Stimulated activated CD4-positive, alpha-beta T cell treated with anti-CD3 and anti-CD28 coated beads, Interleukin-15, amount 100 ng/mL, for 48 hours (primary cell): ENCODE data around the gene FBXO34.
"Not testable (repeated sequence)": the region's sequence is repeated elsewhere in the genome, so short reads cannot be mapped to it uniquely, and the experiment has no call there.

Experiments used
- DNase-seq, 2 donors: peaks; one replicate each; pipeline ENCODE4 v3.0.0-alpha.2; 2020; ENCODE audit warnings: low read depth in 2 of 2

The FBXO34 gene

GRCh38 chr14:55312379-55313030 is 41.3 kb downstream of the FBXO34 start:
- not testable (repeated sequence) for DNase-seq

- DNase-seq = no peak
Observed at GRCh38 chr14:55313480-55313879, 42.3 kb downstream of the FBXO34 start.

GRCh38 chr14:55314449-55314848 is 43.2 kb downstream of the FBXO34 start:
- DNase-seq = no peak

GRCh38 chr14:55316564-55316963 is 45.3 kb downstream of the FBXO34 start:
- DNase-seq = no peak

GRCh38 chr14:55317542-55318306 is 46.5 kb downstream of the FBXO34 start:
- DNase-seq = no peak

GRCh38 chr14:55318694-55319093 is 47.5 kb downstream of the FBXO34 start:
- no peak for DNase-seq

- no peak for DNase-seq
Observed at GRCh38 chr14:55323910-55324309, 52.7 kb downstream of the FBXO34 start.

- DNase-seq = no peak
Observed at GRCh38 chr14:55324812-55325211, 53.6 kb downstream of the FBXO34 start.

GRCh38 chr14:55327179-55327578 is 56.0 kb downstream of the FBXO34 start:
- no peak for DNase-seq

GRCh38 chr14:55328317-55328716 is 57.1 kb downstream of the FBXO34 start:
- DNase-seq = no peak

GRCh38 chr14:55329999-55330710 is 58.9 kb downstream of the FBXO34 start:
- peak; percentile 45 to 57 for DNase-seq

GRCh38 chr14:55332654-55333570 is 61.7 kb downstream of the FBXO34 start:
- DNase-seq = no peak

GRCh38 chr14:55333711-55334485 is 62.7 kb downstream of the FBXO34 start:
- no peak for DNase-seq

- DNase-seq = no peak
Observed at GRCh38 chr14:55336162-55336561, 64.9 kb downstream of the FBXO34 start.

GRCh38 chr14:55336691-55337090 is 65.5 kb downstream of the FBXO34 start:
- no peak for DNase-seq

- no peak for DNase-seq
Observed at GRCh38 chr14:55339770-55340169, 68.5 kb downstream of the FBXO34 start.

GRCh38 chr14:55340482-55340881 is 69.3 kb downstream of the FBXO34 start:
- DNase-seq = no peak

GRCh38 chr14:55341781-55342180 is 70.6 kb downstream of the FBXO34 start:
- DNase-seq = no peak

- not testable (repeated sequence) for DNase-seq
Observed at GRCh38 chr14:55344582-55345163, 73.5 kb downstream of the FBXO34 start.

GRCh38 chr14:55347040-55347439 is 75.8 kb downstream of the FBXO34 start:
- DNase-seq = no peak
